ENCODE data around the gene RAPGEF5.

Gene RAPGEF5

DNA sequence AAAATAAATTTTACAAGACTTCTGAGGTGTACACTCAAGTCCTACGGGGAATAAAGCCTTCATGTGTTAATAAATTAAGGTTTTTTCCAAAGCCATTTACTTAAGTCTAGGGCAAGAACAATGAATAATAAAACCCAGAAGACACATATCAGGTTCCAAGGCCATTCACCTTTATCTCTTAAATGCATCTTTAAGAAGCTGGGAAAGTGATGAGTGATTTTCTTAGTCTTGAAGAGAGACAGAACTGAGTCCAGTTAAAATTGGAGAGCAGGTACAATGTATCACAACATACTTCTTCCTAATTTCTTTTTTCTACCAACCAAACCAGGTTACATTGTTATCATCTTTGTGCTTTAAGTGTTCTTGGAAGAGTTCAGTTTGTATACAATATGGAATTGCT, 189.5 kb downstream of the RAPGEF5 start:
- DNase-seq (ENCODE audit: low read depth in 1 of 2, low spot score in 1 of 2), result no peak

- DNase-seq (ENCODE audit: low read depth in 1 of 2, low spot score in 1 of 2), result no peak
Measured at GRCh38 chr7:22166928-22167327, 190.0 kb downstream of the RAPGEF5 start.

- DNase-seq (ENCODE audit: low read depth in 1 of 2, low spot score in 1 of 2), result no peak
Measured at GRCh38 chr7:22159341-22159740, 197.6 kb downstream of the RAPGEF5 start.

DNA sequence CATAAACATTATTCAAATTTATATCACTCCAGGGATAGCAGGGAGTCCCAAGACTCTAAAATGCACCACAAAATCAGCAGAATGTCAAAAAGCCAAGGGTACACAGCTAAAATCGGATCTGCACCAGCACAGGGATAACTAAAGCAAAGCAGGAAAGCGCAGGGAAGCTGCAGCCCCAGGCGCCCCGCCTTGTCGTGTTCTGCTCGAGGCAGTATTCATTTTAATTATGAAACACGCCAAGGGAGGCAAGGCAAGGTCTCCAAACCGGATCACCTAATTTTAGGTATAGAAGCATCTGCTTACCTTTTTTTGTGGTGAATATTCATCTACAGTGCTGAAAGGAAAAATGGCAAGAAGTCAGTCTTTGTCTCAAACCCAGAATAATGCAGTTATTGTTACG, 199.4 kb downstream of the RAPGEF5 start:
- no peak for DNase-seq (ENCODE audit: low read depth in 1 of 2, low spot score in 1 of 2)

DNA sequence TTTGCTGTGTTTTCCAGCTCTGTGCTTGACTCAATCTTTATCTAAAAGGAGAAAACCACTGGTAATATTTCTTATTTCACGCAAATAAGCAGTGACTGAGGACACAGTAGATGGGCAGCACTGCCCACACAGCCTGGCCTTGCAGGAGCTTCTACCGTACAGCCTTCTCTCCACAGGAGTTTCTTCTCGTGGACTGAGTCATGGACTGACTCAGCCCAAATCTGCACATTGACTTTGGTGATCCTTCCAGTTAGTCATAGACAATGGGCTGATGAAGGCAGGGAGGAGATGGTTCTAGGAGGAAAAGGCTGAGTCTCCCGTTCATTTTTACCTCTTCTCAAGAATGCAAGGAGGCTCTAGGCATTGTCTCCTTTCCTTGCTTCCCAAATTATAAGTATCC, 200.7 kb downstream of the RAPGEF5 start:
- DNase-seq (ENCODE audit: low read depth in 1 of 2, low spot score in 1 of 2), result no peak

DNA sequence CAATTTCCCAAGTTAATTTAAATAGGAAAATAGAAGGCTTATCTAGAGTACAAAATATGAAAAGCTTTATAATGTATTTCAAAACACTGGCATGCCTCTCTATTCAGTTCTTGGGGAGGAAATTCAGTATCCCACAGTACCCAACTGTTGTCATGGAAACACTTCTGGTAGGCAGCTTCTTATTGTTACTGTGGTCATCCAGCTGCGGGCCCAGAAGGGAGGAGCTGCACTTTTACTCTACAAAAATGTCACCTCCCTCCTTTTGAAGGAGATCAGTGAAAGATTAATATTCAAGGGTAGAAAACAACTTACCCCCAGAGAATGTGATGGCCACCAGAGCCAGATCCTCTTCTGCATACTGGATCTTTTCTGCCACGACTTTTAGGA, 202.8 kb downstream of the RAPGEF5 start:
- no peak for DNase-seq (ENCODE audit: low read depth in 1 of 2, low spot score in 1 of 2)

GRCh38 chr7:22153432-22154142, 203.4 kb downstream of the RAPGEF5 start:
- no peak for DNase-seq (ENCODE audit: low read depth in 1 of 2, low spot score in 1 of 2)

GRCh38 chr7:22152690-22153089, 204.3 kb downstream of the RAPGEF5 start:
- DNase-seq (ENCODE audit: low read depth in 1 of 2, low spot score in 1 of 2), result no peak

DNA sequence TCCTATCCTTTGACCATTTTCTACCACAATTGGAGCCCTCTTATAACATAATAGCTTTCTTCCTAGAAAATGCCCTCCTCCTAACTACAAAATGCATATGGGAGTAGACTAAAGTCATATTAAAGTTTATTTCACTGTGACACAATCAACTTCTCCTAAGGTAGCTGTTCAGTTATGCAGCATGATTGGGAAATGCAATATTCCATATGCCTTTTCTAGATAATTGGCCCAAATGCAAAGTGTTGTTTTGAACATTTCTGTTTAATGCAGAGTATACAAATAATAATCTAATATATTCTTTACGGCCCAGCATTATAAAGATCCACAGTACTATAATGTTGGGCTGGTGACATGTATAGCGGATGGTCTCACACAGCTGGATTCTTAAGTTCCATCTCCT, 205.1 kb downstream of the RAPGEF5 start:
- DNase-seq (ENCODE audit: low read depth in 1 of 2, low spot score in 1 of 2), result no peak

GRCh38 chr7:22150221-22150620, 206.7 kb downstream of the RAPGEF5 start:
- DNase-seq (ENCODE audit: low read depth in 1 of 2, low spot score in 1 of 2), result no peak

DNA sequence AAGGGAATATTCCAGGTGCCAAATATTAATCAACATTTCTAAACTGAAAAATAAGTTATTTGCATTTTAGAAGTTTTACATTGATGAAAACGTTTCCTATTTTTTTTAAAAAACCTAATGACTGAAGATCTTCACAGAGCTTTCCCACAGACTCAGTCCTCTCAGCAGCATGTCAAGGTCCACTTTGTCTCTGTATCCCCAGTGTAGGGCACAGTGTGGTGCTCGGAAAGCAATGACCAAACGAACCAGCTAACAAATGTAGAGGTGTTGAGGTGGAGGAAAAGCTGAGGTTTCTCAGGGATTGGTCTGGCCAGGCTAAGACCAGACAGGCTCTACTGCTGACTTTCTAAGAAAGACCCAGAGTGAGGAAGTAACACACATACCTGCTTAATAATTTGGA, 209.1 kb downstream of the RAPGEF5 start:
- DNase-seq (ENCODE audit: low read depth in 1 of 2, low spot score in 1 of 2), result no peak

GRCh38 chr7:22146961-22147512, 209.9 kb downstream of the RAPGEF5 start:
- DNase-seq (ENCODE audit: low read depth in 1 of 2, low spot score in 1 of 2), result no peak

DNA sequence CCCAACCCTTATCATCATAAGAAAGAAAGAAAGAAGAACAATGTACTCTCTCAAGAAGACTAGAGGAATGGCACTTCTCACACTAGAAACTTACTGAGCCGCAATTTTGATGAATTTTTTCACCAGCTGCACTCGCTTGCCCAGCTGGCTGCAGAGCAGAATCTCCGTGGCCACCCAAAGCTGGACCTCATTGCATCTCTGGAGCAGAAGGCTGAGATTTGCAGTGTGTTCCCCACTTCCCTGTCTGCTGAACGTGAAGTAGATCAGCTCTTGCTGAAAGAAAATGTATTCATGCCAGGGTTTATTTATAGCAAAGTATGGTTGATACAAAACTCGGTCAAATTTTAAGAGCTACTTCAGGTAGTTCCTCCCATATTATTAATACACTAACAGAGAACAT, 212.0 kb downstream of the RAPGEF5 start:
- no peak for DNase-seq (ENCODE audit: low read depth in 1 of 2, low spot score in 1 of 2)

- no peak for DNase-seq (ENCODE audit: low read depth in 1 of 2, low spot score in 1 of 2)
Measured at GRCh38 chr7:22143491-22143890, 213.5 kb downstream of the RAPGEF5 start.

- DNase-seq (ENCODE audit: low read depth in 1 of 2, low spot score in 1 of 2), result no peak
Measured at GRCh38 chr7:22142572-22142971, 214.4 kb downstream of the RAPGEF5 start.

- no peak for DNase-seq (ENCODE audit: low read depth in 1 of 2, low spot score in 1 of 2)
Measured at GRCh38 chr7:22141355-22141754, 215.6 kb downstream of the RAPGEF5 start.

DNA sequence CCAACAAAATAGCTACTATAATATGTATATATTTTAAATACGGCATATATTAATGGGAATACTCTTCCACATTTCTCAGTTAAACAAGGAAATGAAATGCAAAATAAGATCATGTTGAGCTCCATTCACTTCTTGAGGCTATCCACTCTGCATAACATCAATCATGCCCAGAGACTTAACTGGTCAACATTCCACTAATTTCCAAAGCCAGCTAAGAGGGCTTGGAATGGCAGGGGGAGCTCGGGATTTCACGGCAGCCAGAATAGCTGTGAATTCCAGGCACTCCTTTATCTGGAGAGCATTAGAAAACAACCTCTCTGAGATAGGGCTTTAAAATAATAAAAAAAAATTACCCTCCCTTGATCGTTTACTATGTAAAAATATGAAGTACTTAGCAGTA, 216.4 kb downstream of the RAPGEF5 start:
- DNase-seq (ENCODE audit: low read depth in 1 of 2, low spot score in 1 of 2), result no peak

- DNase-seq (ENCODE audit: low read depth in 1 of 2, low spot score in 1 of 2), result no peak
Measured at GRCh38 chr7:22138886-22139285, 218.1 kb downstream of the RAPGEF5 start.

DNA sequence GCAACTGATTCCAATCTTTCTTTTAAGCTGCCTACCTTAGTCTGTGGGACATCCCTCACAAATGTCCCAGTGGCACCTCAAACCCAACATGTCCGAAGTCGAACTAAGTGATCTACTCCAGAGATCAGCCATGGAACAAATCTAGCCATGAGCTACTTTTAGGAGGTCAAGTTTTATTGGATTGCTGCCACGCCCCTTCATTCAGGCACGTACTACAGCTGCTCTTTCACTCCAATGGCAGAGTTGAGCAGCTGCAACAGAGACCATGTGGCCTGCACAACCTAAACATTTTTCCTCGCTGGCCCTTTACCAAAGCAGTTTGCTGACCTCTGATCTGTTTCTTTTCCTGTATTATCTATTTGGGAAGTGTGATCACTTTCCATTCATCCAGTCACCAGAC, 218.8 kb downstream of the RAPGEF5 start:
- no peak for DNase-seq (ENCODE audit: low read depth in 1 of 2, low spot score in 1 of 2)

DNA sequence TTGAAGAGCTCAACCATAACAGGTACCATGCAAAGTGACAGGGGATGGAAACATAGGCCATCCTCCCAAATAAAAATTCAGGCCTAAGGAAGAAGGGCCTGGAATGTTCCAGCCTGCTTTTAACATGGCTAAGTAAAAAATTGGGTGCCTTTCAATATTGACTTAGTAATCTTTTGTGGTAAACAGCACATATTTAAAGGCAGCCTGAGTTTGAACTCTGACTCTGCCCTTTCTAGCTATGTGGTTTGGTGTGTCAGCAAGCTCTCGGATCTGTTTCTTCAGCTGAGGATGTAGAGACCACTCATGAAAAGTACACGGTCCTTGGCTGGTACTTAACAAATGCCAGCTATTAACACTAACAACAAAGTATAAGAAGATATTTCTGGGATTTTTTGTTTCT, 219.5 kb downstream of the RAPGEF5 start:
- DNase-seq (ENCODE audit: low read depth in 1 of 2, low spot score in 1 of 2), result no peak

DNA sequence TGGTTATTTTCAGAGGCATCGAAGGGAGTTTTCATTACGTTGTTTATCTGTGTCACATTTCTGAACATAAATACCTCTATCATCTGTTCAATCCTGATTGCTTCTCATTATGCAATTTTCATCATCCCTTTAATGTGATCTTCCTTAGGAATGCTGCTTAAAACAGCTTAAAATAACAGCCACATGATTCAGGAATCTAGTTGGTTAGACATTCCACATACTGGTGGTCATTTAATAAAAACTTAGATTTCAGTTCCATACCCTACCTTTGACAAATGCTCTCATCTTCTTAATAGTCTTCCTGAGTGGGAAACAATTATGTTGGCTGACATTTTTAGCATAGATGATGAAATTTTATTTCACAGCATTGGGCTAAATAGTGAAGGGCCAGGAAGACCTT, 219.9 kb downstream of the RAPGEF5 start:
- no peak for DNase-seq (ENCODE audit: low read depth in 1 of 2, low spot score in 1 of 2)

DNA sequence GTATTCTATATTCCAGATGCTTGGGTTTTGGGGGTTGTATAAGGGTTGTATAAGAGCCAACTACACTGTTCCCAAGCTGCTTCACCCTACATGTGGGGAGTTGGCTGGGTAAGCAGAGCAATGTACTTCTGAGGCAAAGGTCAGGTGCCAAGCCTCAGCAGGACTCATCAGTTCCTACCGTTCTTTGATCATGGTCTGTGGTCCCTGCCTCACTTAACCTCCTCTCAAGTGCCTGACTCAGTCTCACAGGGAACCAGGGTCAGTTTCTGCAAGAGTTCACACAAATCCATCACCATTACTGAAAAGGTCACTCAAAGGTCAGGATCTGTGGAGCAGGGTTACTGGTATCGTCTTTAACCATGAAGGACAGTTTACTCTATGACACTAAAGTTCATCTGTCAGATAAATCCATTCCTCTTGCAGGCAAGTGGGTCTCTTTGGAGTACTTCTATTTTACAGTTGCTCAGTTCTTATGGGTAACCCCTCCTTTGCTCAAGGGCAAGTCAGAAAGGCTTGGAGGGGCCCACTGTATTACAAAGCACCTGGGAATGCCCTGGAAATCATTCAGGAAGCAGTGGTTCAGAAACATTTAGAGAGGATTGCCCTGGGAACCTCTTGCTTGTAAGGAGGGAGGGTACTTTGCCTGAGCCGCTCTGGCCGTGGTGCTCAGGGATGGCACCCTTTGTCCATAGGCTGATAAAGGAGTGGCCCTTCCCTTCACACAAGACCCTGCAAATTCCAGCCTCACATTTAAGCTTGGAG, 227.0 kb downstream of the RAPGEF5 start:
- no peak for DNase-seq (ENCODE audit: low read depth in 1 of 2, low spot score in 1 of 2)

GRCh38 chr7:22129166-22129565, 227.8 kb downstream of the RAPGEF5 start:
- DNase-seq (ENCODE audit: low read depth in 1 of 2, low spot score in 1 of 2), result no peak
